ENCODE results near the gene SEMA6A. TPM values are rescaled to one million over a fixed set of nuclear protein-coding genes. Genes with fewer than 3 reads are reported as not detected.

SEMA6A gene
- total RNA-seq, 1 experiment from 2014 or later, result not detected

DNA sequence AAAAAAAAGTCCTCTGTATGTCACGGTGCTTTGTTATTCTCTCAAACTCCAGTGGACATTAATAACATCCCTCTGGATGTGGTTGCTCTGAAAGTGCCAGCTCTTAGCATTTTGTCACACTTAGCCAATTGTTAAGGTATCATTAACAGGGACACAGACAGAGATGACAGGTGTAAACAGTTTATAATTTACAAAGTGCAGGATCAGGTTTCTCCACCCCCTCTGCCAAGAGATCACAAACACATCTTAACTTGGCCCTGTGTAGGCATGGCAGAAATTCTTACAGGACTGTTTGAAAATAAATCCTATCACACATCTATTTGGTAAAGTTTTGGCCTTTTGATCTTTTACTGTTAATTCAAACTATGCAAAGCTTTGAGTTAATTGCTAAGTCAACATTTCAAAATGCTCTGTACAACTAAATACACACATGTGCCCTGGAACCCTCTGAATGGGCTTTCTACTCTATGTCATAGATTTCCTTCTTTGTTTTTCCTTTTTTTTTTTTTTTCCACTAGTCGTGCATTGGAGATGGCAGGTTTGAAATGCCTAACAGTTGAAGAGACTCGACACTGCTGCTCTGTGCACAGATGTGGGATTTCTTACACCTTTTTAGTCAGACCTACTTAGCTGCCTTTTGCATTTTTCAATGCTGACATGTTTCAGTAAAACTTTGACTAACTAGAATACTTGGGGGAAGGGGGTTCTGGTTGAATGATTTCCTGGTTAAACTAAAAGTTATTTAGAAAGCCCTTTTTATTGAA is 41.7 kb downstream of the SEMA6A start:
- H3K9me2 ChIP-seq (replicated peaks; ENCODE audit: low read length), result no peaks in the 10 kb centered on the region
- no peak overlapping the region for H3K4me2 ChIP-seq (ENCODE audit: low read length)
- DNase-seq (no peak), ATAC-seq (no peak)
- H4K20me1 ChIP-seq (ENCODE audit: low read length), result no peaks in the 10 kb centered on the region
- no peak overlapping the region for H3K27ac ChIP-seq (ENCODE audit: low read length)
- TF ChIP-seq EZH2 (IDR thresholded peaks at IDR 0.05; ENCODE audit: low read length, unreplicated experiment), result no peak
- TF ChIP-seq, protein P1, sequence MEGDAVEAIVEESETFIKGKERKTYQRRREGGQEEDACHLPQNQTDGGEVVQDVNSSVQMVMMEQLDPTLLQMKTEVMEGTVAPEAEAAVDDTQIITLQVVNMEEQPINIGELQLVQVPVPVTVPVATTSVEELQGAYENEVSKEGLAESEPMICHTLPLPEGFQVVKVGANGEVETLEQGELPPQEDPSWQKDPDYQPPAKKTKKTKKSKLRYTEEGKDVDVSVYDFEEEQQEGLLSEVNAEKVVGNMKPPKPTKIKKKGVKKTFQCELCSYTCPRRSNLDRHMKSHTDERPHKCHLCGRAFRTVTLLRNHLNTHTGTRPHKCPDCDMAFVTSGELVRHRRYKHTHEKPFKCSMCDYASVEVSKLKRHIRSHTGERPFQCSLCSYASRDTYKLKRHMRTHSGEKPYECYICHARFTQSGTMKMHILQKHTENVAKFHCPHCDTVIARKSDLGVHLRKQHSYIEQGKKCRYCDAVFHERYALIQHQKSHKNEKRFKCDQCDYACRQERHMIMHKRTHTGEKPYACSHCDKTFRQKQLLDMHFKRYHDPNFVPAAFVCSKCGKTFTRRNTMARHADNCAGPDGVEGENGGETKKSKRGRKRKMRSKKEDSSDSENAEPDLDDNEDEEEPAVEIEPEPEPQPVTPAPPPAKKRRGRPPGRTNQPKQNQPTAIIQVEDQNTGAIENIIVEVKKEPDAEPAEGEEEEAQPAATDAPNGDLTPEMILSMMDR (conservative IDR thresholded peaks at IDR 0.05; ENCODE audit: low read depth, low read length), result no peak
- TF ChIP-seq EZH2phosphoT487 (IDR thresholded peaks at IDR 0.05; ENCODE audit: borderline replicate concordance, low read length), result no peak
- BruUV-seq (replicated peaks), result no TSS peak
- POLR2A ChIA-PET (ENCODE audit: unreplicated experiment), result no interaction called here
- H3K9ac ChIP-seq (ENCODE audit: low read length), result no peak overlapping the region
- no peaks in the 10 kb centered on the region for H3K4me1 ChIP-seq (ENCODE audit: insufficient read depth, low read length)
- no peak overlapping the region for H2AFZ ChIP-seq (ENCODE audit: low read length)
- H3K9me3 ChIP-seq (ENCODE audit: low read length), result no peaks in the 10 kb centered on the region
- intact Hi-C loops (cut with micrococcal nuclease), result no loop called here
- H3K36me3 ChIP-seq (ENCODE audit: low read depth, low read length), result no peaks in the 10 kb centered on the region
- H3K79me2 ChIP-seq (ENCODE audit: low read length), result no peaks in the 10 kb centered on the region
- no peaks in the 10 kb centered on the region for H3F3A ChIP-seq (ENCODE audit: low read length, unreplicated experiment)
- H3K4me3 ChIP-seq (ENCODE audit: low read length), result no peak overlapping the region
- CTCF ChIA-PET, result no interaction called here
- H3K27me3 ChIP-seq (ENCODE audit: low read length), result no peaks in the 10 kb centered on the region

DNA sequence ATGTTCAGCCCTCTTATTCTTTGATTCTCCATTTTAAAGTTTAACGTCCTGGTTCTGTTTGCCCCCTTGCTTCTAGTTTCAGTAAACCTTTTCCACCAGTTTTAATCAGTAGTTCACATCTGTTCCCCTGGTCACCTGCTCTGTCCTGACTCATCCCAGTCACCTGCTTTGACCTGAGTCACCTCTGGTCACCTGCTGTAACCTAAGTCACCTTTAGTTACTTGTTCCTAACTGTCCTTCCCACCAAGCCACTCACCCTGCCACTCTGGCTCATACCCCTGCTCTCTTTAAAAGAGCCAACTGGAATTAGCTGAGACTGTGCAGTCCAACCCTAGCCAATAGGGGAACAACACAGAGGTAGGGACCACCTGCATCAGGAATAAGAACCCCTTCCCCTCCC is 43.0 kb downstream of the SEMA6A start:
- H3K4me1 ChIP-seq (ENCODE audit: insufficient read depth, low read length), result no peaks in the 10 kb centered on the region
- intact Hi-C loops (cut with micrococcal nuclease), result no loop called here
- H2AFZ ChIP-seq (ENCODE audit: low read length), result no peak overlapping the region
- ChIA-PET POLR2A (ENCODE audit: unreplicated experiment) (no interaction called here), CTCF (no interaction called here)
- H3K27ac ChIP-seq (ENCODE audit: low read length), result no peak overlapping the region
- ATAC-seq (no peak), DNase-seq (no peak)
- H3K27me3 ChIP-seq (ENCODE audit: low read length), result no peaks in the 10 kb centered on the region
- TF ChIP-seq EZH2 (IDR thresholded peaks at IDR 0.05; ENCODE audit: low read length, unreplicated experiment) (no peak), EZH2phosphoT487 (IDR thresholded peaks at IDR 0.05; ENCODE audit: borderline replicate concordance, low read length) (no peak)
- TF ChIP-seq, protein P1 (conservative IDR thresholded peaks at IDR 0.05; ENCODE audit: low read depth, low read length), result no peak
- no peaks in the 10 kb centered on the region for H4K20me1 ChIP-seq (ENCODE audit: low read length)
- H3K9me2 ChIP-seq (replicated peaks; ENCODE audit: low read length), result no peaks in the 10 kb centered on the region
- H3K9me3 ChIP-seq (ENCODE audit: low read length), result no peaks in the 10 kb centered on the region
- BruUV-seq (replicated peaks), result no TSS peak
- H3K4me3 ChIP-seq (ENCODE audit: low read length), result no peak overlapping the region
- H3K36me3 ChIP-seq (ENCODE audit: low read depth, low read length), result no peaks in the 10 kb centered on the region
- no peak overlapping the region for H3K4me2 ChIP-seq (ENCODE audit: low read length)
- no peaks in the 10 kb centered on the region for H3K79me2 ChIP-seq (ENCODE audit: low read length)
- no peak overlapping the region for H3K9ac ChIP-seq (ENCODE audit: low read length)
- no peaks in the 10 kb centered on the region for H3F3A ChIP-seq (ENCODE audit: low read length, unreplicated experiment)

DNA sequence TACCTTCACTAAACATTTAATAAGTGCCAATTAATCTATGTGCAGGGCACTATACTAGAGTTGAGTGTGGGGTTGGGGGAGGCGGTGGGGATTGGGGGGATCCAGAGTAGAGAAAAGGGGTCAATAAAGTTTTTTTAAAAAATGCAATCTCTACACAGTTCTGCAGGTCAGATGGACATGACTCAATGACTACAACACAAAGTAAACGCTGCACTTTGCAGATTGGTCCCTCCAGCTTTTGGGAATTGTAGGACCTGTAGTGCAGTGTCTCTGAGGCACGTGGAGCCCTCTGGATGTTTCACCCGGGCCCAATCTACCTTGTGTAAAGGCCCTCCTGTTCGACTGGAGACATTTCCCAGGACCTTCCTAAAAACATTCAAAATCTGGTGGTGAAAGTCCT is 43.5 kb downstream of the SEMA6A start:
- H3K9me3 ChIP-seq (ENCODE audit: low read length), result no peaks in the 10 kb centered on the region
- no peak overlapping the region for H3K4me2 ChIP-seq (ENCODE audit: low read length)
- no peak overlapping the region for H3K27ac ChIP-seq (ENCODE audit: low read length)
- no peak overlapping the region for H3K4me3 ChIP-seq (ENCODE audit: low read length)
- DNase-seq (no peak), ATAC-seq (no peak)
- H3K79me2 ChIP-seq (ENCODE audit: low read length), result no peaks in the 10 kb centered on the region
- H3K9me2 ChIP-seq (replicated peaks; ENCODE audit: low read length), result no peaks in the 10 kb centered on the region
- ChIA-PET CTCF (no interaction called here), POLR2A (ENCODE audit: unreplicated experiment) (no interaction called here)
- TF ChIP-seq EZH2phosphoT487 (IDR thresholded peaks at IDR 0.05; ENCODE audit: borderline replicate concordance, low read length) (no peak), EZH2 (IDR thresholded peaks at IDR 0.05; ENCODE audit: low read length, unreplicated experiment) (no peak)
- TF ChIP-seq, protein P1 (conservative IDR thresholded peaks at IDR 0.05; ENCODE audit: low read depth, low read length), result no peak
- H3K27me3 ChIP-seq (ENCODE audit: low read length), result no peaks in the 10 kb centered on the region
- H2AFZ ChIP-seq (ENCODE audit: low read length), result no peak overlapping the region
- intact Hi-C loops (cut with micrococcal nuclease), result no loop called here
- H3F3A ChIP-seq (ENCODE audit: low read length, unreplicated experiment), result no peaks in the 10 kb centered on the region
- H4K20me1 ChIP-seq (ENCODE audit: low read length), result no peaks in the 10 kb centered on the region
- H3K9ac ChIP-seq (ENCODE audit: low read length), result no peak overlapping the region
- H3K36me3 ChIP-seq (ENCODE audit: low read depth, low read length), result no peaks in the 10 kb centered on the region
- no peaks in the 10 kb centered on the region for H3K4me1 ChIP-seq (ENCODE audit: insufficient read depth, low read length)
- no TSS peak for BruUV-seq (replicated peaks)

Data from PC-3 (cell line).